Kidney (tissue), 14 donors: ENCODE data around the gene FRMD1. TPM values are rescaled to one million over a fixed set of nuclear protein-coding genes. Genes with fewer than 3 reads are reported as not detected.

Experiments
- DNase-seq, 5 donors: peaks; one replicate each; pipeline ENCODE4 v3.0.0-alpha.2; 2013 to 2020
- FAIRE-seq: peaks from 2 replicates; lab custom pipeline; 2012; peaks lifted over from hg19 to GRCh38; lab: Jason Lieb, UNC
- H3K27ac ChIP-seq, 2 donors: one replicate each; pipeline ENCODE4 v1.7.0; 2013; ENCODE audit warnings: low read depth in 2 of 2, low read length in 2 of 2, inconsistent platforms in 1 of 2
- H3K27me3 ChIP-seq: one replicate; pipeline ENCODE4 v1.7.1; 2013; ENCODE audit warnings: low read length, inconsistent platforms; ENCODE audit not compliant: control insufficient read depth, insufficient read depth
- H3K36me3 ChIP-seq, 3 donors: one replicate each; pipeline versions ENCODE4 v1.7.0 to v1.7.1; 2013; ENCODE audit warnings: low read length in 3 of 3, control low read depth in 1 of 3, inconsistent platforms in 1 of 3; ENCODE audit not compliant: insufficient read depth in 3 of 3, control insufficient read depth in 2 of 3
- H3K4me1 ChIP-seq, 3 donors: one replicate each; pipeline versions ENCODE4 v1.7.0 to v1.7.1; 2013; ENCODE audit warnings: low read length in 3 of 3, inconsistent platforms in 1 of 3, low read depth in 1 of 3; ENCODE audit not compliant: control insufficient read depth in 2 of 3, insufficient read depth in 2 of 3
- H3K4me3 ChIP-seq, 3 donors: one replicate each; pipeline versions ENCODE4 v1.7.0 to v1.8.1; 2013; ENCODE audit warnings: low read length in 3 of 3, control low read depth in 1 of 3, inconsistent platforms in 1 of 3
- H3K9ac ChIP-seq, 3 donors: one replicate each; pipeline versions ENCODE4 v1.7.0 to v1.7.1; 2013; ENCODE audit warnings: low read length in 3 of 3, control low read depth in 1 of 3, inconsistent platforms in 1 of 3
- H3K9me3 ChIP-seq, 3 donors: one replicate each; pipeline versions ENCODE4 v1.7.0 to v1.7.1; 2013; ENCODE audit warnings: low read length in 3 of 3, control low read depth in 1 of 3, inconsistent platforms in 1 of 3; ENCODE audit not compliant: control insufficient read depth in 2 of 3, insufficient read depth in 1 of 3
- CTCF ChIP-seq: IDR thresholded peaks from 3 replicates; pipeline ENCODE4 v1.5.1; 2012; ENCODE audit warnings: mild to moderate bottlenecking, moderate library complexity, borderline replicate concordance; ENCODE audit not compliant: insufficient read depth; ENCODE audit errors: extremely low read depth
- intact Hi-C: fragments of 100-400 bp; cut with DNase I; formaldehyde crosslinking; loops from one replicate; pipeline ENCODE4 v1.11.1; 2022
- polyA plus RNA-seq: library from polyadenylated mRNA; stranded (reverse); fragments of 350-450 nt; fragmentation: Illumina TruSeq; extraction: RNeasy Lipid Tissue Mini Kit (QIAGEN cat#74804); gene quantifications from one replicate; pipeline ENCODE4 v1.2.3, GENCODE V29; 2014; ENCODE audit warnings: low read depth, low replicate concordance; ENCODE audit not compliant: insufficient read depth
- total RNA-seq: library from RNA; stranded (reverse); fragmentation: NEBNext Ultra II Directional; extraction: Animal tissue kit (Norgen Biotek cat#: 25700); gene quantifications from one replicate; pipeline ENCODE4 v1.2.1, GENCODE V29; 2021
- donor health status: control.
- donor health status: control.
- donor health status: control.
- donor health status: control.
- donor health status: control.
- donor health status: DM: yes; HTN: yes; CAD: no.
- donor health status: Normal renal cell carcinoma (clear cell type).

Gene FRMD1
- total and polyA plus RNA-seq, 2 donors from 2014 or later = 1.1 to 7.5 TPM

- Histone ChIP-seq H3K9me3 (no peaks in the 10 kb centered on the region), H3K9ac (no peak overlapping the region), H3K36me3 (no peaks in the 10 kb centered on the region), H3K4me3 (no peak overlapping the region), H3K4me1 (peaks cover 0 to 3% (median 0%) of the 10 kb centered on the region in 3 donors), H3K27me3 (no peaks in the 10 kb centered on the region), H3K27ac (no peak overlapping the region)
- FAIRE-seq = no peak
- peak in 1 of 5 donors; percentile 66 for DNase-seq
- intact Hi-C loops = no loop called here
- TF ChIP-seq CTCF = no peak
Measured at GRCh38 chr6:168049277-168049676, 29.7 kb downstream of the FRMD1 start.

GRCh38 chr6:168048724-168049025 is 30.3 kb downstream of the FRMD1 start:
- no peak overlapping the region for H3K9ac ChIP-seq
- no peak overlapping the region for H3K4me3 ChIP-seq
- FAIRE-seq (no peak), DNase-seq (no peak)
- no peaks in the 10 kb centered on the region for H3K4me1 ChIP-seq
- intact Hi-C loops = no loop called here
- H3K9me3 ChIP-seq = no peaks in the 10 kb centered on the region
- TF ChIP-seq CTCF = no peak
- no peaks in the 10 kb centered on the region for H3K36me3 ChIP-seq
- no peak overlapping the region for H3K27ac ChIP-seq
- H3K27me3 ChIP-seq = no peaks in the 10 kb centered on the region

- H3K4me3 ChIP-seq = no peak overlapping the region
- DNase-seq (peak in 1 of 5 donors; percentile 64), FAIRE-seq (no peak)
- no peak overlapping the region for H3K27ac ChIP-seq
- no peaks in the 10 kb centered on the region for H3K27me3 ChIP-seq
- intact Hi-C loops = no loop called here
- TF ChIP-seq CTCF = no peak
- no peak overlapping the region for H3K9ac ChIP-seq
- H3K4me1 ChIP-seq = no peaks in the 10 kb centered on the region
- H3K36me3 ChIP-seq = no peaks in the 10 kb centered on the region
- no peaks in the 10 kb centered on the region for H3K9me3 ChIP-seq
Measured at GRCh38 chr6:168047841-168048723, 30.9 kb downstream of the FRMD1 start.
